GM23338 (cell line): ENCODE measurements around the gene IQSEC2.

Source experiments
- CREB1 ChIP-seq: fragments of 250-450 bp; sonication (Bioruptor Pico); IDR thresholded peaks from 2 replicates; pipeline ENCODE4 v1.5.0; 2020; ENCODE audit warnings: low read depth, mild to moderate bottlenecking, moderate library complexity
- EZH2 ChIP-seq: fragments of 200-600 bp; sonication (generic); IDR thresholded peaks from one replicate; pipeline ENCODE4 v1.8.0; 2017; ENCODE audit warnings: antibody characterized with exemption, mild to moderate bottlenecking, low read depth; ENCODE audit not compliant: unreplicated experiment
- EZH2phosphoT487 ChIP-seq: fragments of 200-600 bp; sonication (generic); IDR thresholded peaks from one replicate; pipeline ENCODE4 v1.8.1; 2018; ENCODE audit warnings: antibody characterized with exemption; ENCODE audit not compliant: unreplicated experiment
- JUNB ChIP-seq: IDR thresholded peaks from one replicate; pipeline ENCODE4 v1.6.1; 2016; ENCODE audit warnings: antibody characterized with exemption; ENCODE audit not compliant: unreplicated experiment
- POLR2AphosphoS5 ChIP-seq: IDR thresholded peaks from 2 replicates; pipeline ENCODE4 v1.6.1; 2016; ENCODE audit warnings: antibody characterized with exemption, low read depth
- STAT1 ChIP-seq: IDR thresholded peaks from one replicate; pipeline ENCODE4 v1.6.1; 2016; ENCODE audit warnings: antibody characterized with exemption; ENCODE audit not compliant: unreplicated experiment
- ZNF114 ChIP-seq: fragments of 250-450 bp; sonication (Bioruptor Pico); IDR thresholded peaks from 2 replicates; pipeline ENCODE4 v1.5.0; 2020; ENCODE audit warnings: mild to moderate bottlenecking, moderate library complexity
- TF ChIP-seq, protein P1 (sequence below), 2 experiments: fragments of 200-600 bp in 1 of 2; sonication (generic) in 1 of 2; conservative IDR thresholded peaks; 2 replicates each; pipeline versions ENCODE4 v1.5.1 to v1.6.1; 2016 to 2017; ENCODE audit warnings: antibody characterized with exemption in 2 of 2, low read depth in 2 of 2, mild to moderate bottlenecking in 2 of 2, moderate library complexity in 1 of 2

DNA sequence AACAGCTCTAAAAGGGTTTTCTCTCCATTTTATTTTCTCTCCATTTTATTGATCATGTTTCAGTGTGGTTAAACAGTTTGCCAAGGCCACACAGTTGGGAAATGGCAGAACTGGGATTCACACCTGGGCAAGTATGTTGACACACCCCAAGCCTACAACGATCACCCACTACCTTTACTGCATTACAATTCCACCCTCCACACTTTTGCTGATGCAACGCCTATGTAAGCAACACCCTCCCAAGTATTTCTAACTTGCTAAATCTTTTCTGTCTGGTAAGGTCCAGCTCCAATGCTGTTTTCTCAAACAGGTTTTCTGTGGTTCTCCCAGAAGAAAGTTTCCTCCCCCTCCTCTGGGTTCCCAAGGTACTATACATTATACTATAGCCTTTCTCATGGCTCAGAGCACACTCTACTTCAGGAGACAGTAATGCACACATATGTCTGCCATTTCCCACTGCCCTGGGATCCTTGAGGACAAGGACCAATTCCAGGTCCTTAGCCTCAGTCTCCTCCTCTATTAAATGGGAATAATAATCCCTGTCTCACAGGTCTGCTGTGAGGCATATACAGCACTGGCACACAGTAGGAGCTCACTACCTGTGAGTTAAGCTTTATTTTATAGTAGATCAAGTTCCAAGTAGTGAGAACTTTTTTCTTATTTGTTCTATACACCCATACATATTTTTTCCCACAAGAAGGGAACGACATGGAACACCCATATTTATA, 27.9 kb downstream of the IQSEC2 start:
- TF ChIP-seq, protein P1, sequence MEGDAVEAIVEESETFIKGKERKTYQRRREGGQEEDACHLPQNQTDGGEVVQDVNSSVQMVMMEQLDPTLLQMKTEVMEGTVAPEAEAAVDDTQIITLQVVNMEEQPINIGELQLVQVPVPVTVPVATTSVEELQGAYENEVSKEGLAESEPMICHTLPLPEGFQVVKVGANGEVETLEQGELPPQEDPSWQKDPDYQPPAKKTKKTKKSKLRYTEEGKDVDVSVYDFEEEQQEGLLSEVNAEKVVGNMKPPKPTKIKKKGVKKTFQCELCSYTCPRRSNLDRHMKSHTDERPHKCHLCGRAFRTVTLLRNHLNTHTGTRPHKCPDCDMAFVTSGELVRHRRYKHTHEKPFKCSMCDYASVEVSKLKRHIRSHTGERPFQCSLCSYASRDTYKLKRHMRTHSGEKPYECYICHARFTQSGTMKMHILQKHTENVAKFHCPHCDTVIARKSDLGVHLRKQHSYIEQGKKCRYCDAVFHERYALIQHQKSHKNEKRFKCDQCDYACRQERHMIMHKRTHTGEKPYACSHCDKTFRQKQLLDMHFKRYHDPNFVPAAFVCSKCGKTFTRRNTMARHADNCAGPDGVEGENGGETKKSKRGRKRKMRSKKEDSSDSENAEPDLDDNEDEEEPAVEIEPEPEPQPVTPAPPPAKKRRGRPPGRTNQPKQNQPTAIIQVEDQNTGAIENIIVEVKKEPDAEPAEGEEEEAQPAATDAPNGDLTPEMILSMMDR (conservative IDR thresholded peaks at IDR 0.05; ENCODE audit: low read depth in 2 of 2): no peak
- TF ChIP-seq EZH2phosphoT487: no peak
- TF ChIP-seq EZH2: no peak
- TF ChIP-seq POLR2AphosphoS5: no peak
- TF ChIP-seq STAT1: no peak
- no peak for TF ChIP-seq JUNB
- no peak for TF ChIP-seq ZNF114 (CRISPR knock-in tag)
- no peak for TF ChIP-seq CREB1 (CRISPR knock-in tag)
